GM23338 (cell line): ENCODE measurements around the gene GLRA2.

ENCODE experiments used
- CREB1 ChIP-seq: fragments of 250-450 bp; sonication (Bioruptor Pico); IDR thresholded peaks from 2 replicates; pipeline ENCODE4 v1.5.0; 2020; ENCODE audit warnings: low read depth, mild to moderate bottlenecking, moderate library complexity
- CTCF ChIP-seq, 2 experiments: fragments of 200-600 bp in 1 of 2; sonication (generic) in 1 of 2; conservative IDR thresholded peaks; 2 replicates each; pipeline versions ENCODE4 v1.5.1 to v1.6.1; 2016 to 2017; ENCODE audit warnings: antibody characterized with exemption in 2 of 2, low read depth in 2 of 2, mild to moderate bottlenecking in 2 of 2, moderate library complexity in 1 of 2
- EZH2 ChIP-seq: fragments of 200-600 bp; sonication (generic); IDR thresholded peaks from one replicate; pipeline ENCODE4 v1.8.0; 2017; ENCODE audit warnings: antibody characterized with exemption, mild to moderate bottlenecking, low read depth; ENCODE audit not compliant: unreplicated experiment
- EZH2phosphoT487 ChIP-seq: fragments of 200-600 bp; sonication (generic); IDR thresholded peaks from one replicate; pipeline ENCODE4 v1.8.1; 2018; ENCODE audit warnings: antibody characterized with exemption; ENCODE audit not compliant: unreplicated experiment
- JUNB ChIP-seq: IDR thresholded peaks from one replicate; pipeline ENCODE4 v1.6.1; 2016; ENCODE audit warnings: antibody characterized with exemption; ENCODE audit not compliant: unreplicated experiment
- NANOG ChIP-seq: IDR thresholded peaks from 2 replicates; pipeline ENCODE4 v1.6.1; 2016; ENCODE audit warnings: antibody characterized with exemption, borderline replicate concordance
- POLR2AphosphoS5 ChIP-seq: IDR thresholded peaks from 2 replicates; pipeline ENCODE4 v1.6.1; 2016; ENCODE audit warnings: antibody characterized with exemption, low read depth
- STAT1 ChIP-seq: IDR thresholded peaks from one replicate; pipeline ENCODE4 v1.6.1; 2016; ENCODE audit warnings: antibody characterized with exemption; ENCODE audit not compliant: unreplicated experiment
- ZNF114 ChIP-seq: fragments of 250-450 bp; sonication (Bioruptor Pico); IDR thresholded peaks from 2 replicates; pipeline ENCODE4 v1.5.0; 2020; ENCODE audit warnings: mild to moderate bottlenecking, moderate library complexity
- ZNF331 ChIP-seq: fragments of 250-450 bp; sonication (Bioruptor Pico); IDR thresholded peaks from 2 replicates; pipeline ENCODE4 v1.5.0; 2020; ENCODE audit warnings: low read depth, mild to moderate bottlenecking, moderate library complexity
- TF ChIP-seq, protein P1 (sequence below): IDR thresholded peaks from 2 replicates; pipeline ENCODE4 v1.6.1; 2016; ENCODE audit warnings: antibody characterized with exemption
- TF ChIP-seq, protein P2 (sequence below): IDR thresholded peaks from one replicate; pipeline ENCODE4 v1.6.1; 2018; ENCODE audit warnings: antibody characterized with exemption; ENCODE audit not compliant: unreplicated experiment
- TF ChIP-seq, protein P3 (sequence below): fragments of 250-450 bp; sonication (Bioruptor Pico); IDR thresholded peaks from 2 replicates; pipeline ENCODE4 v1.5.0; 2020; ENCODE audit warnings: mild to moderate bottlenecking, moderate library complexity

GRCh38 chrX:14497184-14497666 lies 32.1 kb upstream of the GLRA2 start:
- no peak for TF ChIP-seq CTCF (conservative IDR thresholded peaks at IDR 0.05; ENCODE audit: low read depth in 2 of 2)
- no peak for TF ChIP-seq EZH2
- TF ChIP-seq EZH2phosphoT487 = no peak
- TF ChIP-seq, protein P1, sequence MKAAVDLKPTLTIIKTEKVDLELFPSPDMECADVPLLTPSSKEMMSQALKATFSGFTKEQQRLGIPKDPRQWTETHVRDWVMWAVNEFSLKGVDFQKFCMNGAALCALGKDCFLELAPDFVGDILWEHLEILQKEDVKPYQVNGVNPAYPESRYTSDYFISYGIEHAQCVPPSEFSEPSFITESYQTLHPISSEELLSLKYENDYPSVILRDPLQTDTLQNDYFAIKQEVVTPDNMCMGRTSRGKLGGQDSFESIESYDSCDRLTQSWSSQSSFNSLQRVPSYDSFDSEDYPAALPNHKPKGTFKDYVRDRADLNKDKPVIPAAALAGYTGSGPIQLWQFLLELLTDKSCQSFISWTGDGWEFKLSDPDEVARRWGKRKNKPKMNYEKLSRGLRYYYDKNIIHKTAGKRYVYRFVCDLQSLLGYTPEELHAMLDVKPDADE = no peak
- no peak for TF ChIP-seq JUNB
- TF ChIP-seq POLR2AphosphoS5 = no peak
- TF ChIP-seq, protein P2, sequence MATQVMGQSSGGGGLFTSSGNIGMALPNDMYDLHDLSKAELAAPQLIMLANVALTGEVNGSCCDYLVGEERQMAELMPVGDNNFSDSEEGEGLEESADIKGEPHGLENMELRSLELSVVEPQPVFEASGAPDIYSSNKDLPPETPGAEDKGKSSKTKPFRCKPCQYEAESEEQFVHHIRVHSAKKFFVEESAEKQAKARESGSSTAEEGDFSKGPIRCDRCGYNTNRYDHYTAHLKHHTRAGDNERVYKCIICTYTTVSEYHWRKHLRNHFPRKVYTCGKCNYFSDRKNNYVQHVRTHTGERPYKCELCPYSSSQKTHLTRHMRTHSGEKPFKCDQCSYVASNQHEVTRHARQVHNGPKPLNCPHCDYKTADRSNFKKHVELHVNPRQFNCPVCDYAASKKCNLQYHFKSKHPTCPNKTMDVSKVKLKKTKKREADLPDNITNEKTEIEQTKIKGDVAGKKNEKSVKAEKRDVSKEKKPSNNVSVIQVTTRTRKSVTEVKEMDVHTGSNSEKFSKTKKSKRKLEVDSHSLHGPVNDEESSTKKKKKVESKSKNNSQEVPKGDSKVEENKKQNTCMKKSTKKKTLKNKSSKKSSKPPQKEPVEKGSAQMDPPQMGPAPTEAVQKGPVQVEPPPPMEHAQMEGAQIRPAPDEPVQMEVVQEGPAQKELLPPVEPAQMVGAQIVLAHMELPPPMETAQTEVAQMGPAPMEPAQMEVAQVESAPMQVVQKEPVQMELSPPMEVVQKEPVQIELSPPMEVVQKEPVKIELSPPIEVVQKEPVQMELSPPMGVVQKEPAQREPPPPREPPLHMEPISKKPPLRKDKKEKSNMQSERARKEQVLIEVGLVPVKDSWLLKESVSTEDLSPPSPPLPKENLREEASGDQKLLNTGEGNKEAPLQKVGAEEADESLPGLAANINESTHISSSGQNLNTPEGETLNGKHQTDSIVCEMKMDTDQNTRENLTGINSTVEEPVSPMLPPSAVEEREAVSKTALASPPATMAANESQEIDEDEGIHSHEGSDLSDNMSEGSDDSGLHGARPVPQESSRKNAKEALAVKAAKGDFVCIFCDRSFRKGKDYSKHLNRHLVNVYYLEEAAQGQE = no peak
- TF ChIP-seq CREB1 (CRISPR knock-in tag) = no peak
- TF ChIP-seq, protein P3, sequence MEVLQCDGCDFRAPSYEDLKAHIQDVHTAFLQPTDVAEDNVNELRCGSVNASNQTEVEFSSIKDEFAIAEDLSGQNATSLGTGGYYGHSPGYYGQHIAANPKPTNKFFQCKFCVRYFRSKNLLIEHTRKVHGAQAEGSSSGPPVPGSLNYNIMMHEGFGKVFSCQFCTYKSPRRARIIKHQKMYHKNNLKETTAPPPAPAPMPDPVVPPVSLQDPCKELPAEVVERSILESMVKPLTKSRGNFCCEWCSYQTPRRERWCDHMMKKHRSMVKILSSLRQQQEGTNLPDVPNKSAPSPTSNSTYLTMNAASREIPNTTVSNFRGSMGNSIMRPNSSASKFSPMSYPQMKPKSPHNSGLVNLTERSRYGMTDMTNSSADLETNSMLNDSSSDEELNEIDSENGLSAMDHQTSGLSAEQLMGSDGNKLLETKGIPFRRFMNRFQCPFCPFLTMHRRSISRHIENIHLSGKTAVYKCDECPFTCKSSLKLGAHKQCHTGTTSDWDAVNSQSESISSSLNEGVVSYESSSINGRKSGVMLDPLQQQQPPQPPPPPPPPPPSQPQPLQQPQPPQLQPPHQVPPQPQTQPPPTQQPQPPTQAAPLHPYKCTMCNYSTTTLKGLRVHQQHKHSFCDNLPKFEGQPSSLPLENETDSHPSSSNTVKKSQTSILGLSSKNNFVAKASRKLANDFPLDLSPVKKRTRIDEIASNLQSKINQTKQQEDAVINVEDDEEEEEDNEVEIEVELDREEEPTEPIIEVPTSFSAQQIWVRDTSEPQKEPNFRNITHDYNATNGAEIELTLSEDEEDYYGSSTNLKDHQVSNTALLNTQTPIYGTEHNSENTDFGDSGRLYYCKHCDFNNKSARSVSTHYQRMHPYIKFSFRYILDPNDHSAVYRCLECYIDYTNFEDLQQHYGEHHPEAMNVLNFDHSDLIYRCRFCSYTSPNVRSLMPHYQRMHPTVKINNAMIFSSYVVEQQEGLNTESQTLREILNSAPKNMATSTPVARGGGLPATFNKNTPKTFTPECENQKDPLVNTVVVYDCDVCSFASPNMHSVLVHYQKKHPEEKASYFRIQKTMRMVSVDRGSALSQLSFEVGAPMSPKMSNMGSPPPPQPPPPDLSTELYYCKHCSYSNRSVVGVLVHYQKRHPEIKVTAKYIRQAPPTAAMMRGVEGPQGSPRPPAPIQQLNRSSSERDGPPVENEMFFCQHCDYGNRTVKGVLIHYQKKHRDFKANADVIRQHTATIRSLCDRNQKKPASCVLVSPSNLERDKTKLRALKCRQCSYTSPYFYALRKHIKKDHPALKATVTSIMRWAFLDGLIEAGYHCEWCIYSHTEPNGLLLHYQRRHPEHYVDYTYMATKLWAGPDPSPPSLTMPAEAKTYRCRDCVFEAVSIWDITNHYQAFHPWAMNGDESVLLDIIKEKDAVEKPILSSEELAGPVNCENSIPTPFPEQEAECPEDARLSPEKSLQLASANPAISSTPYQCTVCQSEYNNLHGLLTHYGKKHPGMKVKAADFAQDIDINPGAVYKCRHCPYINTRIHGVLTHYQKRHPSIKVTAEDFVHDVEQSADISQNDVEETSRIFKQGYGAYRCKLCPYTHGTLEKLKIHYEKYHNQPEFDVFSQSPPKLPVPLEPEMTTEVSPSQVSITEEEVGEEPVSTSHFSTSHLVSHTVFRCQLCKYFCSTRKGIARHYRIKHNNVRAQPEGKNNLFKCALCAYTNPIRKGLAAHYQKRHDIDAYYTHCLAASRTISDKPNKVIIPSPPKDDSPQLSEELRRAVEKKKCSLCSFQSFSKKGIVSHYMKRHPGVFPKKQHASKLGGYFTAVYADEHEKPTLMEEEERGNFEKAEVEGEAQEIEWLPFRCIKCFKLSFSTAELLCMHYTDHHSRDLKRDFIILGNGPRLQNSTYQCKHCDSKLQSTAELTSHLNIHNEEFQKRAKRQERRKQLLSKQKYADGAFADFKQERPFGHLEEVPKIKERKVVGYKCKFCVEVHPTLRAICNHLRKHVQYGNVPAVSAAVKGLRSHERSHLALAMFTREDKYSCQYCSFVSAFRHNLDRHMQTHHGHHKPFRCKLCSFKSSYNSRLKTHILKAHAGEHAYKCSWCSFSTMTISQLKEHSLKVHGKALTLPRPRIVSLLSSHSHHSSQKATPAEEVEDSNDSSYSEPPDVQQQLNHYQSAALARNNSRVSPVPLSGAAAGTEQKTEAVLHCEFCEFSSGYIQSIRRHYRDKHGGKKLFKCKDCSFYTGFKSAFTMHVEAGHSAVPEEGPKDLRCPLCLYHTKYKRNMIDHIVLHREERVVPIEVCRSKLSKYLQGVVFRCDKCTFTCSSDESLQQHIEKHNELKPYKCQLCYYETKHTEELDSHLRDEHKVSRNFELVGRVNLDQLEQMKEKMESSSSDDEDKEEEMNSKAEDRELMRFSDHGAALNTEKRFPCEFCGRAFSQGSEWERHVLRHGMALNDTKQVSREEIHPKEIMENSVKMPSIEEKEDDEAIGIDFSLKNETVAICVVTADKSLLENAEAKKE (CRISPR knock-in tag) = no peak
- no peak for TF ChIP-seq STAT1
- TF ChIP-seq ZNF114 (CRISPR knock-in tag) = no peak
- no peak for TF ChIP-seq NANOG
- no peak for TF ChIP-seq ZNF331 (CRISPR knock-in tag)
